ENCODE data around the gene PLEKHH1.
"Not testable (repeated sequence)": the region's sequence is repeated elsewhere in the genome, so short reads cannot be mapped to it uniquely, and the experiment has no call there.

DNA sequence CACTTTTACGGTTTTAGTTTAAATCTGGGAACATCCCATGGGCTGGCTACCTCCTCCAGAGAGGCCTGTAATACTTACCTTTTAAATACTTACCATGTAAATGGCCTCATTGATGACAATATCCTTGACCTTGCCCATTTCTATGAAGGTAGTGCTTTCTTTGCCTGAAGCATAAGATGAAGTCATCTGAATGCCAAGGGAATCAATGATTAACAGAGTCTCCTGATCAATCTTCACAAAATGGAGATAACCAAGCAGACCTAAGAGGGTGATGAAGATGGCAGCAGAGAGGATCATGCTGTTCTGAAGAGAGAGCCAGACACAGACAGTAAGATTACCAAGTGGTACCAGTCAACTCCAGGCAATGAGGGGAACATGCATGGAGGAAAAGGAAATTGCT is 60.6 kb downstream of the PLEKHH1 start:
- TF ChIP-seq, protein P1, sequence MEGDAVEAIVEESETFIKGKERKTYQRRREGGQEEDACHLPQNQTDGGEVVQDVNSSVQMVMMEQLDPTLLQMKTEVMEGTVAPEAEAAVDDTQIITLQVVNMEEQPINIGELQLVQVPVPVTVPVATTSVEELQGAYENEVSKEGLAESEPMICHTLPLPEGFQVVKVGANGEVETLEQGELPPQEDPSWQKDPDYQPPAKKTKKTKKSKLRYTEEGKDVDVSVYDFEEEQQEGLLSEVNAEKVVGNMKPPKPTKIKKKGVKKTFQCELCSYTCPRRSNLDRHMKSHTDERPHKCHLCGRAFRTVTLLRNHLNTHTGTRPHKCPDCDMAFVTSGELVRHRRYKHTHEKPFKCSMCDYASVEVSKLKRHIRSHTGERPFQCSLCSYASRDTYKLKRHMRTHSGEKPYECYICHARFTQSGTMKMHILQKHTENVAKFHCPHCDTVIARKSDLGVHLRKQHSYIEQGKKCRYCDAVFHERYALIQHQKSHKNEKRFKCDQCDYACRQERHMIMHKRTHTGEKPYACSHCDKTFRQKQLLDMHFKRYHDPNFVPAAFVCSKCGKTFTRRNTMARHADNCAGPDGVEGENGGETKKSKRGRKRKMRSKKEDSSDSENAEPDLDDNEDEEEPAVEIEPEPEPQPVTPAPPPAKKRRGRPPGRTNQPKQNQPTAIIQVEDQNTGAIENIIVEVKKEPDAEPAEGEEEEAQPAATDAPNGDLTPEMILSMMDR (IDR thresholded peaks at IDR 0.05; ENCODE audit: low read depth, low read length), result not testable (repeated sequence)
- TF ChIP-seq EZH2phosphoT487 (IDR thresholded peaks at IDR 0.05; ENCODE audit: low read depth), result not testable (repeated sequence)
